OCI-M2 (cell line): ENCODE measurements around the gene SPATS2.

Experiments used
- DNase-seq: peaks from one replicate; lab custom pipeline; 2025; ENCODE audit not compliant: unreplicated experiment; lab: John Stamatoyannopoulos, UW

SPATS2 gene

DNA sequence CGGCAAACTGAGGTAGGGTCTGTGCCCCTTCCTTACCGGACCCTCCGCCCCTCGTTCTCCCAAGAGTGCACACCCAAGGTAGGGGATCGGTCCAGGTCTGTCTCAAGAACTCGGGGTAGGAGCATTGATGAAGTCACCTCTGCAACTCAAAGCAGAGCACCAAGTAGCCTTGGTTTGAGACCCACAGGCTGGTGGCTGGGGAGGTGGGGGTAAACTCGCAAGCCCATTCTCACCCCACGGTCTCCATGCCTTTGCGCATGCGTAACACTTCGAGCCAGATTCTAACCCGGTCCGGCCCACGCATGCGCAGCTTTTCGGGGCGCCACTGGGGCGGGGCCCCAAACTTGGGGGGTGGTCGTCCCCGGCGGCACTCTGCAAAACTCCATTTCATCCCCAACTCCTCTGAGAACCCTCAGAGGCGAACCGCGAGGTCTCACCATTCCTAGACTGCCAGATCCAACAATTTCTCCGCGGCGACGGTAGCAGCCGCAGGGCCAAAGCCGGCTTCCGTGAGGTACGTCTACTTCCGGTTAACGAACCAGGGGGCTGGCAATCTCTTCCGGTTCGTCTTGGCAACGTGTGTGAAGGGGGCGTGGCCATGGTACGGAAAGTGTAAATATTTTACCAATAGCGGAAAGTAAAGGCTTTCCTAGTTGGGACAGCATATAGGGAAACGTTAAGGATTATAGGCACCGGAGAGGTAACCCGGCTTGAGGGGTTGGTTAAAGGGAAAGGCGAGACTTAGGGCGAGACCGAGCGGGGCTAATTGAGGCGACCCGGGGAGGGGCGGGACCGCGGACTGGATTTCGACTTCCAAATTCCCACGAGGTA lies 200.6 kb downstream of the SPATS2 start, which contains the start of gene MCRS1:
MCRS1 (minus strand) TSS at position 532 of the 831 bp plus-strand sequence. CDS start 1,411 bp downstream, outside the sequence.
- DNase-seq, result peak; percentile 69

- DNase-seq, result no peak
Measured at GRCh38 chr12:49568442-49569162, 201.3 kb downstream of the SPATS2 start.
